Caco-2 (cell line): ENCODE data around the gene KRTAP19-5. TPM values are rescaled to one million over a fixed set of nuclear protein-coding genes. Genes with fewer than 3 reads are reported as not detected.
"Not testable (repeated sequence)": the region's sequence is repeated elsewhere in the genome, so short reads cannot be mapped to it uniquely, and the experiment has no call there.

ENCODE experiments used
- BruUV-seq: library from RNA; stranded (reverse); fragments of 400-500 nt; replicated peaks from 2 replicates; lab custom pipeline; 2021; lab: Mats Ljungman, UMichigan
- CTCF ChIA-PET: fragments of 300-600 bp; sonication (Branson Sonifier 250); formaldehyde crosslinking; loops from one replicate; lab custom pipeline; 2022; ENCODE audit warnings: antibody characterized with exemption; lab: Charles Lee
- POLR2A ChIA-PET: fragments of 300-600 bp; sonication (Branson Sonifier 250); formaldehyde crosslinking; loops from one replicate; lab custom pipeline; 2022; ENCODE audit warnings: antibody characterized with exemption; lab: Charles Lee
- DNase-seq, 2 experiments: peaks; one replicate each; pipeline versions ENCODE4 v3.0.0 to v3.0.0-alpha.2; 2020 to 2022
- H3K27me3 ChIP-seq: replicated peaks from 2 replicates; pipeline ENCODE4 v1.6.0; 2011; ENCODE audit warnings: low read length; ENCODE audit not compliant: control insufficient read depth, insufficient read depth
- H3K36me3 ChIP-seq: 2 replicates; pipeline ENCODE4 v1.5.1; 2011; ENCODE audit warnings: low read length; ENCODE audit not compliant: control insufficient read depth, insufficient read depth
- H3K4me1 ChIP-seq: fragments of 250-450 bp; sonication (Bioruptor Pico); 2 replicates; pipeline ENCODE4 v1.5.1; 2020; ENCODE audit warnings: mild to moderate bottlenecking
- H3K4me3 ChIP-seq: 2 replicates; pipeline ENCODE4 v1.5.1; 2011; ENCODE audit warnings: low read depth, mild to moderate bottlenecking, control low read depth, low read length
- H3K9me3 ChIP-seq: fragments of 250-450 bp; sonication (Bioruptor Pico); 2 replicates; pipeline ENCODE4 v1.5.1; 2020; ENCODE audit warnings: mild to moderate bottlenecking, moderate library complexity
- H3K27ac Mint-ChIP-seq: one replicate; pipeline ENCODE4 v1.8.0; 2022; ENCODE audit warnings: mixed read lengths; ENCODE audit not compliant: unreplicated experiment
- H3K27me3 Mint-ChIP-seq: one replicate; pipeline ENCODE4 v1.8.0; 2022; ENCODE audit warnings: mixed read lengths; ENCODE audit not compliant: insufficient read depth, unreplicated experiment
- H3K36me3 Mint-ChIP-seq: one replicate; pipeline ENCODE4 v1.8.0; 2022; ENCODE audit warnings: mild to moderate bottlenecking, mixed read lengths; ENCODE audit not compliant: insufficient read depth, unreplicated experiment
- H3K4me1 Mint-ChIP-seq: one replicate; pipeline ENCODE4 v1.8.0; 2022; ENCODE audit warnings: low read depth, mixed read lengths; ENCODE audit not compliant: unreplicated experiment
- H3K4me3 Mint-ChIP-seq: one replicate; pipeline ENCODE4 v1.8.0; 2022; ENCODE audit warnings: mild to moderate bottlenecking, moderate library complexity, mixed read lengths; ENCODE audit not compliant: unreplicated experiment
- H3K9me3 Mint-ChIP-seq: one replicate; pipeline ENCODE4 v1.8.0; 2022; ENCODE audit warnings: mixed read lengths; ENCODE audit not compliant: unreplicated experiment
- CTCF ChIP-seq, 2 experiments: fragments of 200-600 bp in 1 of 2; IDR thresholded peaks; 1 replicate in 1 of 2; 2 replicates in 1 of 2; pipeline versions ENCODE4 v1.5.1 to v1.8.0; 2011 to 2022; ENCODE audit warnings: antibody characterized with exemption in 1 of 2, control low read depth in 1 of 2, inconsistent platforms in 1 of 2, low read depth in 1 of 2, low read length in 1 of 2, mild to moderate bottlenecking in 1 of 2, moderate library complexity in 1 of 2; ENCODE audit not compliant: insufficient read depth in 1 of 2, severe bottlenecking in 1 of 2, unreplicated experiment in 1 of 2
- intact Hi-C: fragments of 100-400 bp; cut with micrococcal nuclease; formaldehyde crosslinking; loops from one replicate; pipeline ENCODE4 v1.10.0; 2022; ENCODE audit not compliant: unreplicated experiment
- total RNA-seq: library from RNA; stranded (reverse); gene quantifications from 2 replicates; pipeline ENCODE4 v1.2.3, GENCODE V29; 2022

The KRTAP19-5 gene
- total RNA-seq, 1 experiment from 2014 or later, result not detected

GRCh38 chr21:30515681-30516080, 13.7 kb upstream of the KRTAP19-5 start:
- Mint-ChIP-seq H3K4me1 (no peaks in the 10 kb centered on the region), H3K27ac (no peak overlapping the region), H3K9me3 (no peaks in the 10 kb centered on the region), H3K4me3 (no peak overlapping the region), H3K36me3 (no peaks in the 10 kb centered on the region), H3K27me3 (no peaks in the 10 kb centered on the region)
- CTCF ChIA-PET, result no interaction called here
- intact Hi-C loops, result no loop called here
- POLR2A ChIA-PET, result no interaction called here
- H3K4me3 ChIP-seq, result no peak overlapping the region
- no peaks in the 10 kb centered on the region for H3K9me3 ChIP-seq
- H3K36me3 ChIP-seq, result no peaks in the 10 kb centered on the region
- BruUV-seq, result no TSS peak
- no peaks in the 10 kb centered on the region for H3K27me3 ChIP-seq
- no peaks in the 10 kb centered on the region for H3K4me1 ChIP-seq
- no peak for DNase-seq
- TF ChIP-seq CTCF (IDR thresholded peaks at IDR 0.05; ENCODE audit: insufficient read depth in 1 of 2, low read depth in 1 of 2, low read length in 1 of 2, severe bottlenecking in 1 of 2, unreplicated experiment in 1 of 2), result no peak

- H3K27me3 ChIP-seq, H3K36me3 Mint-ChIP-seq, H3K27ac Mint-ChIP-seq, H3K4me1 Mint-ChIP-seq, H3K9me3 ChIP-seq, H3K9me3 Mint-ChIP-seq, BruUV-seq, H3K4me1 ChIP-seq, CTCF ChIA-PET, H3K4me3 Mint-ChIP-seq, H3K36me3 ChIP-seq, POLR2A ChIA-PET, H3K4me3 ChIP-seq: not testable (repeated sequence)
- peak in 1 of 2 experiments; percentile 29 for DNase-seq
- intact Hi-C loops, result loop anchor here (1.0 to 5.0 kb wide), 2 partner anchors 567 to 581 kb away; no protein-coding TSS in a partner anchor
- H3K27me3 Mint-ChIP-seq, result peaks cover 14% of the 10 kb centered on the region
- peak; percentile 41 to 48 for TF ChIP-seq CTCF (IDR thresholded peaks at IDR 0.05; ENCODE audit: insufficient read depth in 1 of 2, low read depth in 1 of 2, low read length in 1 of 2, severe bottlenecking in 1 of 2, unreplicated experiment in 1 of 2)
These were observed 3.8 kb upstream of the KRTAP19-5 start for GRCh38 chr21:30505621-30506205.

- Histone ChIP-seq H3K9me3 (no peaks in the 10 kb centered on the region), H3K4me3 (no peak within 1 kb of the TSS), H3K27me3 (no peaks in the 10 kb centered on the region), H3K36me3 (no peaks in the 10 kb centered on the region), H3K4me1 (no peaks in the 10 kb centered on the region)
- Mint-ChIP-seq H3K4me1 (no peaks in the 10 kb centered on the region), H3K36me3 (no peaks in the 10 kb centered on the region), H3K4me3 (no peak within 1 kb of the TSS), H3K27me3 (peaks cover 4% of the 10 kb centered on the region), H3K9me3 (no peaks in the 10 kb centered on the region), H3K27ac (no peak within 1 kb of the TSS)
- intact Hi-C loops, result no loop called here
- CTCF ChIA-PET, result no interaction called here
- no peak for TF ChIP-seq CTCF (IDR thresholded peaks at IDR 0.05; ENCODE audit: insufficient read depth in 1 of 2, low read depth in 1 of 2, low read length in 1 of 2, severe bottlenecking in 1 of 2, unreplicated experiment in 1 of 2)
- DNase-seq, result no peak
- POLR2A ChIA-PET, result no interaction called here
- no TSS peak for BruUV-seq
These were observed 4.9 kb downstream of the KRTAP19-5 start, which contains the start of gene KRTAP19-4 for GRCh38 chr21:30497065-30497464. KRTAP19-4 (minus strand) TSS chr21:30497165; CDS start chr21:30497110, 55 bp downstream.
